Uterus (tissue), 4 donors: ENCODE data around the gene CLSTN2. TPM values are rescaled to one million over a fixed set of nuclear protein-coding genes. Genes with fewer than 3 reads are reported as not detected.

Experiments
- DNase-seq, 2 donors: peaks; one replicate each; pipeline ENCODE4 v3.0.0-alpha.2; 2019 to 2020
- H3K27ac ChIP-seq, 2 donors: fragments of 200-600 bp; sonication (generic); 1 replicate in 1 of 2; 2 replicates in 1 of 2; pipeline ENCODE4 v1.5.1; 2016 to 2018
- H3K27me3 ChIP-seq, 2 donors: fragments of 200-600 bp; sonication (generic); one replicate each; pipeline ENCODE4 v1.5.1; 2018 to 2019; ENCODE audit warnings: control low read depth in 1 of 2
- H3K36me3 ChIP-seq, 2 donors: fragments of 200-600 bp; sonication (generic); one replicate each; pipeline ENCODE4 v1.5.1; 2019; ENCODE audit warnings: control low read depth in 1 of 2
- H3K4me1 ChIP-seq, 2 donors: fragments of 200-600 bp; sonication (generic); one replicate each; pipeline ENCODE4 v1.5.1; 2018 to 2019; ENCODE audit warnings: control low read depth in 1 of 2
- H3K4me3 ChIP-seq, 2 donors: fragments of 200-600 bp; sonication (generic); 1 replicate in 1 of 2; 2 replicates in 1 of 2; pipeline ENCODE4 v1.5.1; 2018 to 2019; ENCODE audit warnings: mild to moderate bottlenecking in 1 of 2
- H3K9me3 ChIP-seq, 2 donors: fragments of 200-600 bp; sonication (generic); one replicate each; pipeline ENCODE4 v1.5.1; 2019; ENCODE audit warnings: control low read depth in 1 of 2
- POLR2A ChIP-seq, 2 donors: fragments of 450-650 bp; IDR thresholded peaks; one replicate each; pipeline ENCODE4 v1.6.1; 2016; ENCODE audit warnings: antibody characterized with exemption in 2 of 2, mild to moderate bottlenecking in 1 of 2, moderate library complexity in 1 of 2
- intact Hi-C: fragments of 100-400 bp; cut with DNase I; formaldehyde crosslinking; loops from one replicate; pipeline ENCODE4 v1.15.1; 2023; ENCODE audit warnings: low total_unique reads
- total RNA-seq, 4 donors: library from RNA; depleted of rRNA in 3 of 4; stranded (reverse); fragments of >200 nt in 3 of 4; gene quantifications; one replicate each; pipeline versions ENCODE4 v1.1.0 to v1.2.4, GENCODE V29; 2014 to 2023
- TF ChIP-seq, protein P1 (sequence below), 4 experiments: fragments of 200-600 bp in 2 of 4; fragments of 450-650 bp in 2 of 4; sonication (generic) in 2 of 4; IDR thresholded peaks; one replicate each; pipeline ENCODE4 v1.5.1; 2016 to 2019; ENCODE audit warnings: antibody characterized with exemption in 4 of 4, mild to moderate bottlenecking in 2 of 4, moderate library complexity in 1 of 4
- donor health status: DM: yes; HTN: yes; CAD: no.

CLSTN2 gene
- total RNA-seq, 4 donors from 2014 or later = 4.7 to 32.2 (median 19.2) TPM

- Histone ChIP-seq H3K9me3 (no peaks in the 10 kb centered on the region), H3K27me3 (no peaks in the 10 kb centered on the region), H3K4me1 (no peaks in the 10 kb centered on the region), H3K36me3 (no peaks in the 10 kb centered on the region), H3K27ac (no peak overlapping the region), H3K4me3 (no peak overlapping the region)
- DNase-seq = no peak
- intact Hi-C loops = no loop called here
- TF ChIP-seq, protein P1, sequence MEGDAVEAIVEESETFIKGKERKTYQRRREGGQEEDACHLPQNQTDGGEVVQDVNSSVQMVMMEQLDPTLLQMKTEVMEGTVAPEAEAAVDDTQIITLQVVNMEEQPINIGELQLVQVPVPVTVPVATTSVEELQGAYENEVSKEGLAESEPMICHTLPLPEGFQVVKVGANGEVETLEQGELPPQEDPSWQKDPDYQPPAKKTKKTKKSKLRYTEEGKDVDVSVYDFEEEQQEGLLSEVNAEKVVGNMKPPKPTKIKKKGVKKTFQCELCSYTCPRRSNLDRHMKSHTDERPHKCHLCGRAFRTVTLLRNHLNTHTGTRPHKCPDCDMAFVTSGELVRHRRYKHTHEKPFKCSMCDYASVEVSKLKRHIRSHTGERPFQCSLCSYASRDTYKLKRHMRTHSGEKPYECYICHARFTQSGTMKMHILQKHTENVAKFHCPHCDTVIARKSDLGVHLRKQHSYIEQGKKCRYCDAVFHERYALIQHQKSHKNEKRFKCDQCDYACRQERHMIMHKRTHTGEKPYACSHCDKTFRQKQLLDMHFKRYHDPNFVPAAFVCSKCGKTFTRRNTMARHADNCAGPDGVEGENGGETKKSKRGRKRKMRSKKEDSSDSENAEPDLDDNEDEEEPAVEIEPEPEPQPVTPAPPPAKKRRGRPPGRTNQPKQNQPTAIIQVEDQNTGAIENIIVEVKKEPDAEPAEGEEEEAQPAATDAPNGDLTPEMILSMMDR (IDR thresholded peaks at IDR 0.05) = no peak
- no peak for TF ChIP-seq POLR2A (IDR thresholded peaks at IDR 0.05)
Measured at GRCh38 chr3:140403079-140403478, 468.1 kb downstream of the CLSTN2 start.

DNA sequence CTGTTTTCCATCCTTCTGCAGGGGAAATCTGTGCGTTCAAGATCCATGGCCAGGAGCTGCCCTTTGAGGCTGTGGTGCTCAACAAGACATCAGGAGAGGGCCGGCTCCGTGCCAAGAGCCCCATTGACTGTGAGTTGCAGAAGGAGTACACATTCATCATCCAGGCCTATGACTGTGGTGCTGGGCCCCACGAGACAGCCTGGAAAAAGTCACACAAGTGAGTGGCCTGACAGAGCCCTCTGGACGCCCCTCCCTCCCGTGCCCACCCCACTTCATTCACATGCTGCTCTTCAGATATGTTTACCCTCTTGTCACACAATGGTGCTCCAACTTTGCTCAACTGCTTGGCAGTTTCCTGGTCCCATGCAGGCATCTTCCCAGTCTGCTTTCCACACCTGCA lies 468.6 kb downstream of the CLSTN2 start:
- no peak overlapping the region for H3K27ac ChIP-seq
- H3K9me3 ChIP-seq = no peaks in the 10 kb centered on the region
- no peak for DNase-seq
- H3K27me3 ChIP-seq = no peaks in the 10 kb centered on the region
- TF ChIP-seq POLR2A (IDR thresholded peaks at IDR 0.05) = no peak
- TF ChIP-seq, protein P1 (IDR thresholded peaks at IDR 0.05) = no peak
- no peaks in the 10 kb centered on the region for H3K36me3 ChIP-seq
- no peaks in the 10 kb centered on the region for H3K4me1 ChIP-seq
- intact Hi-C loops = no loop called here
- no peak overlapping the region for H3K4me3 ChIP-seq

DNA sequence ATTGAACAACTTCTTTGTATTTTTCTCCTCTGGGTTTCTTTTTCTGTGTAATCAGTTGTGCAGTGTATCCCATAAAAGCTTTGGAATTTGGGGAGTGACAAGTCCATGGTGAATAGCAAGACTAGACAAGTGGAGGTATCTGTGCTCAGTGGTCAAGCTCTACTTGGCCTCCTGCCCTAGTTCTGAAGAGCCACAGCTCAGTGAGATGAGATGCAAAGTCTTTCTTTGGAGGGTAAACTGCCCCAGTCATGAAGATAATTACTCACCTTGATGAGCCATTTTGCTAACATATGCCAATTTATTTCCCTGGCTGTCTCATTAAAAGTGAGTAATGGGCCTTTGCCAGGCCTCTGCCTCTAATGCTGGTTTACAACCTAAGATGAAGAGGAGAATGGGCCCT lies 471.7 kb downstream of the CLSTN2 start:
- Histone ChIP-seq H3K27ac (no peak overlapping the region), H3K4me3 (no peak overlapping the region), H3K27me3 (no peaks in the 10 kb centered on the region), H3K4me1 (no peaks in the 10 kb centered on the region), H3K9me3 (peaks cover 0 to 4% of the 10 kb centered on the region in 2 donors), H3K36me3 (no peaks in the 10 kb centered on the region)
- intact Hi-C loops = no loop called here
- TF ChIP-seq, protein P1 (IDR thresholded peaks at IDR 0.05) = no peak
- no peak for TF ChIP-seq POLR2A (IDR thresholded peaks at IDR 0.05)
- DNase-seq = no peak

DNA sequence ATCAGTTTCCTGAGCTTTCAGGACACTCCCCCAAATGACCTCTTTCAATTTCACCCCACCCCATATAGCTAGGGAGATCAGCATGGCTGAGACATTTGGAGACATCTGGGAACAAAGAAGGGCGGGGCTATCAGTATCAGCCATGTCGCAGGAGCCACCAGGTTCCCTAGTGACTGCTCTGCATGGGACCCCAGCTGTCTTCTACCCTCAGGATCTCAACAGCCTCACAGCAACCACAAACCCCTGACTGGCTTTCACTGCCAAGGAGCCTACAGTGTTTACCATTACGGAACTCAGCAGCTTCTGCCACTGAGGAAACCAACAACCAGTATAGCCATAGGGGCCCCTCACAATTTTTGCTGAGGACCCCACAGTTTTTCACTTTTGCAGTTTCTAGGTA lies 473.3 kb downstream of the CLSTN2 start:
- no peak for DNase-seq
- no peaks in the 10 kb centered on the region for H3K27me3 ChIP-seq
- no peak overlapping the region for H3K27ac ChIP-seq
- intact Hi-C loops = no loop called here
- TF ChIP-seq POLR2A (IDR thresholded peaks at IDR 0.05) = no peak
- TF ChIP-seq, protein P1 (IDR thresholded peaks at IDR 0.05) = no peak
- H3K4me1 ChIP-seq = no peaks in the 10 kb centered on the region
- no peaks in the 10 kb centered on the region for H3K36me3 ChIP-seq
- H3K4me3 ChIP-seq = no peak overlapping the region
- H3K9me3 ChIP-seq = peaks cover 0 to 4% of the 10 kb centered on the region in 2 donors

DNA sequence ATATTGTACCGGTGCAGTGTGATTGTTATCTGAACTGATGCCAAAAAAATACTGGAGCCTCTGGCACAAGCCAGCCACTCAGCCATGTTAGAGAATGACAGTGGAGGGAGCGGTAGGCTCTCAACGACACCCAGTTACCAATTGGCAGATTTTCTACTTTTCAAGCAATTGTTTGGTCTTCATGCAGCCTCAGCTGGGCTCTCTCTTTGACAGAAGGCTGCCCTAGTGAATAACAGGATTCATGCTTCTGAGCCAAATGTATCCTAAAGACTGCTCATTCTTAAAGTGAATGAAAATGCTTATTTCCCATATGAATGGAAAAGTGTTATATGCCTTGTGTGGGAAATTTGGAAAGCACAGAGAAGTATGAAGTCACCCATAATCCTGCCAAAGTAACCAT lies 481.7 kb downstream of the CLSTN2 start:
- Histone ChIP-seq H3K36me3 (no peaks in the 10 kb centered on the region), H3K9me3 (no peaks in the 10 kb centered on the region), H3K27me3 (no peaks in the 10 kb centered on the region), H3K4me3 (no peak overlapping the region), H3K27ac (no peak overlapping the region), H3K4me1 (no peaks in the 10 kb centered on the region)
- no peak for DNase-seq
- intact Hi-C loops = no loop called here
- no peak for TF ChIP-seq POLR2A (IDR thresholded peaks at IDR 0.05)
- TF ChIP-seq, protein P1 (IDR thresholded peaks at IDR 0.05) = no peak
